ENCODE data around the gene CCDC142. TPM values are rescaled to one million over a fixed set of nuclear protein-coding genes. Genes with fewer than 3 reads are reported as not detected.

Gene CCDC142
- total RNA-seq, 1 experiment from 2014 or later = 19.8 TPM

- Histone ChIP-seq H3F3A (ENCODE audit: insufficient read depth, low read depth) (peaks cover 7% of the 10 kb centered on the region; the same call in 1 of the 2 replicates), H3K36me3 (ENCODE audit: low read depth) (no peaks in the 10 kb centered on the region), H3K9me3 (ENCODE audit: insufficient read depth, low read depth) (no peaks in the 10 kb centered on the region), H3K9me2 (ENCODE audit: insufficient read depth) (no peaks in the 10 kb centered on the region), H3K79me2 (ENCODE audit: low read depth) (peaks cover 11% of the 10 kb centered on the region), H3K4me1 (replicated peaks; ENCODE audit: insufficient read depth) (peaks cover 12% of the 10 kb centered on the region), H4K20me1 (ENCODE audit: insufficient read depth) (no peaks in the 10 kb centered on the region), H3K27ac (no peak overlapping the region), H3K4me3 (no peak overlapping the region), H2AFZ (no peak overlapping the region), H3K4me2 (no peak overlapping the region), H3K27me3 (ENCODE audit: insufficient read depth, low read depth) (no peaks in the 10 kb centered on the region)
- POLR2A ChIA-PET (ENCODE audit: unreplicated experiment) = interaction anchor here (0.6 kb wide), 1 partner anchor 1465 kb away, joined by 3 read pairs; no protein-coding TSS in a partner anchor
- no peak for DNase-seq
- TF ChIP-seq EZH2 (IDR thresholded peaks at IDR 0.05; ENCODE audit: low read depth) (no peak), CTCF (conservative IDR thresholded peaks at IDR 0.05) (no peak)
- BruUV-seq (replicated peaks) = no TSS peak
- intact Hi-C loops (cut with micrococcal nuclease; ENCODE audit: unreplicated experiment) = no loop called here
- CTCF ChIA-PET = no interaction called here
Observed at GRCh38 chr2:74511104-74511989, 28.5 kb upstream of the CCDC142 start.

GRCh38 chr2:74510272-74510671 is 27.5 kb upstream of the CCDC142 start:
- intact Hi-C loops (cut with micrococcal nuclease; ENCODE audit: unreplicated experiment) = no loop called here
- no TSS peak for BruUV-seq (replicated peaks)
- ChIA-PET POLR2A (ENCODE audit: unreplicated experiment) (interaction anchor here (0.6 kb wide), 1 partner anchor 115 kb away, joined by 4 read pairs; no protein-coding TSS in a partner anchor), CTCF (interaction anchor here (0.6 kb wide), 1 partner anchor 394 kb away, joined by 11 read pairs; no protein-coding TSS in a partner anchor)
- H3K27ac ChIP-seq = no peak overlapping the region
- H2AFZ ChIP-seq = no peak overlapping the region
- 0 out of 2 replicates have a peak, but pooled peaks cover 5% of the 10 kb centered on the region for H3K36me3 ChIP-seq (ENCODE audit: low read depth)
- peaks cover 7% of the 10 kb centered on the region; the same call in 1 of the 2 replicates for H3F3A ChIP-seq (ENCODE audit: insufficient read depth, low read depth)
- H3K27me3 ChIP-seq (ENCODE audit: insufficient read depth, low read depth) = no peaks in the 10 kb centered on the region
- H3K9me3 ChIP-seq (ENCODE audit: insufficient read depth, low read depth) = no peaks in the 10 kb centered on the region
- no peaks in the 10 kb centered on the region for H3K9me2 ChIP-seq (ENCODE audit: insufficient read depth)
- no peak overlapping the region for H3K4me3 ChIP-seq
- TF ChIP-seq CTCF (conservative IDR thresholded peaks at IDR 0.05) = no peak
- H4K20me1 ChIP-seq (ENCODE audit: insufficient read depth) = no peaks in the 10 kb centered on the region
- H3K4me1 ChIP-seq (replicated peaks; ENCODE audit: insufficient read depth) = peaks cover 23% of the 10 kb centered on the region
- peaks cover 22% of the 10 kb centered on the region for H3K79me2 ChIP-seq (ENCODE audit: low read depth)
- no peak for DNase-seq
- no peak overlapping the region for H3K4me2 ChIP-seq

GRCh38 chr2:74507926-74508520 is 25.2 kb upstream of the CCDC142 start:
- Histone ChIP-seq H3K27me3 (ENCODE audit: insufficient read depth, low read depth) (no peaks in the 10 kb centered on the region), H3K9me2 (ENCODE audit: insufficient read depth) (no peaks in the 10 kb centered on the region), H2AFZ (peak overlapping the region; percentile 95), H4K20me1 (ENCODE audit: insufficient read depth) (no peaks in the 10 kb centered on the region), H3K9me3 (ENCODE audit: insufficient read depth, low read depth) (no peaks in the 10 kb centered on the region), H3K36me3 (ENCODE audit: low read depth) (0 out of 2 replicates have a peak, but pooled peaks cover 10% of the 10 kb centered on the region), H3K4me3 (peak overlapping the region; percentile 64), H3K79me2 (ENCODE audit: low read depth) (peaks cover 23% of the 10 kb centered on the region), H3K4me1 (replicated peaks; ENCODE audit: insufficient read depth) (peaks cover 26% of the 10 kb centered on the region), H3K4me2 (peak overlapping the region; percentile 99), H3F3A (ENCODE audit: insufficient read depth, low read depth) (peaks cover 19% of the 10 kb centered on the region; the same call in 1 of the 2 replicates), H3K27ac (peak overlapping the region; percentile 73)
- no peak for DNase-seq
- ChIA-PET CTCF (interaction anchor here (0.5 to 0.7 kb wide), 2 partner anchors 39 to 686 kb away, joined by 3 to 4 read pairs; no protein-coding TSS in a partner anchor), POLR2A (ENCODE audit: unreplicated experiment) (no interaction called here)
- TSS peak; percentile 66 for BruUV-seq (replicated peaks)
- intact Hi-C loops (cut with micrococcal nuclease; ENCODE audit: unreplicated experiment) = loop anchor here (1.0 to 10.0 kb wide), 4 partner anchors 21 to 337 kb away; partner anchors contain the start of genes AUP1, HTRA2, INO80B and TTC31
- TF ChIP-seq CTCF (conservative IDR thresholded peaks at IDR 0.05) = no peak
- TF ChIP-seq EZH2 (IDR thresholded peaks at IDR 0.05; ENCODE audit: low read depth) = no peak
